ENCODE results near the gene LCMT1. TPM values are rescaled to one million over a fixed set of nuclear protein-coding genes. Genes with fewer than 3 reads are reported as not detected.

LCMT1 gene
- polyA plus RNA-seq, 2 of the 4 experiments (the other 2 are of a cell fraction), result 36.4 to 47.6 TPM

DNA sequence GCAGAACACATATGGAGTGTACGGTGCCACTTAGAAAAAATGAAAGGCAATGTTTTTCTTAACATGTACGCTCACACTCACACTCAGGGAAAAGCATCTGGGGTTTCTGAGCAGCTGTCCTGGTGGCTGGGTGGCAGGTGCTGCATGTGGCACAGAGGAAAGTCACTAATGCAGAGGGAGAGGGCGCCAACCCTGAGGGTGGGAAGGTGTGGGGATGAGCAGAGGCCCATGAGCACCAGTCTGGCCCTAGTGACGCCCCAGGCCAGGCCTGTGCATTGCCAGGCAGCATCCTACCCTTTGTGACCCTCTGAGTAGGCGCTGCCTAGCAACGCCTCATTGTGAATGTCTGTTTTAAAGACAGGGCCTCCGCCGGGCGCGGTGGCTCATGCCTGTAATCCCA is 19.1 kb upstream of the LCMT1 start:
- Histone ChIP-seq H3K27ac (no peak overlapping the region), H3K9me3 (no peaks in the 10 kb centered on the region), H3K4me3 (no peak overlapping the region), H3K4me1 (peaks cover 3% of the 10 kb centered on the region; the same call in 1 of the 3 replicates), H3K4me2 (no peak overlapping the region)
- FAIRE-seq (no peak), DNase-seq (ENCODE audit: low read depth in 1 of 2, low spot score in 1 of 2) (no peak), ATAC-seq (no peak)
- ChIA-PET POLR2A (no interaction called here), CTCF (no interaction called here)
- 85% methylated on average over 10 of the region's 10 CpGs for WGBS (ENCODE audit: missing lambda C conversion rate)
- no peak for TF ChIP-seq CBX2 (IDR thresholded peaks at IDR 0.05; ENCODE audit: borderline replicate concordance, low read depth)
- TF ChIP-seq CHD4 (IDR thresholded peaks at IDR 0.05; ENCODE audit: borderline replicate concordance), result no peak
- no peak for TF ChIP-seq FOSB (CRISPR knock-in tag; IDR thresholded peaks at IDR 0.05)
- no peak for TF ChIP-seq TP53 (CRISPR knock-in tag; IDR thresholded peaks at IDR 0.05)
- no peak for TF ChIP-seq NFE2L2 (conservative IDR thresholded peaks at IDR 0.05; ENCODE audit: low read length)

DNA sequence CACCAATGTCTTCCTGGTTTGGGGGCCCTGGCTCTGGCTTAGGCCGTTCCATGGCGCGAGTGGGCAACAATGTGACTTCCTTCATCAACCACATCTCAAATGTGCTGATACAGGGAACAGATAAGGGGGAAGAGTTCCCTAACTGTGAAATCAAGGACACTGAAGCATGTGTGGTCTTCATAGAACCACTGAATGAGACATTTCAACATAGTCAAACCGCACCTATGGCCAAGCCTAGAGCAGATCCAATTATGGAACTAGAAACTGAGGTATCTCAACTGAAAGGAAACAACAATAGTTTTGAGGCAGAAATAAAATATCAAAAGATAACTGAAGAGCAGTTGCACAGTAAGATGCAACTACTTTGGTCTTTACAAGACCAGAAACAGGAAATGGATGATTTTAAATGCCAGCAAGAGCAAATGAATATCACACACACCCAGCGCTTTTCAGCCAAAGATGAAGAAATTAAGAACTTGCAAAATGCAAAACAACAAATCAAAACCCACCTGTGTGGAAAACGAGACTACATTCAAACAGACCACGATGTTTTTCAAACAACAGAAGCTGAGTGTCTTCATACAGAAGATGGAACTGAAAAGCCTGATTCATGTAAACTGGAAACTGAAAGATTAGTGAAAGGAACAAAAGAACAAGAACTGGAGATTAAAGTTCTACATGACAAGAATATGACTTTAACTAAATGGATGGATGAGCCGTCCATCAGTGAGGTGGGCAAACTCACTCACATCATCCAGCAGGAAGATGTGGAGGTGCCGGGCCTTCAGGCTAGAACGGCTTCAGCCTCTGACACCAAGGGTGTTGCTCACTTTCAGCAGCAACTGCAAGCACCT is 18.1 kb upstream of the LCMT1 start:
- Histone ChIP-seq H3K4me2 (no peak overlapping the region), H3K9me3 (no peaks in the 10 kb centered on the region), H3K4me1 (peaks cover 5% of the 10 kb centered on the region; the same call in 1 of the 3 replicates), H3K27ac (no peak overlapping the region), H3K4me3 (no peak overlapping the region)
- DNase-seq (ENCODE audit: low read depth in 1 of 2, low spot score in 1 of 2) (no peak), ATAC-seq (no peak), FAIRE-seq (no peak)
- POLR2A ChIA-PET, result no interaction called here
- WGBS (ENCODE audit: missing lambda C conversion rate), result 78% methylated on average over 10 of the region's 10 CpGs
- CTCF ChIA-PET, result interaction anchor here (0.6 kb wide), 1 partner anchor 121 kb away, joined by 3 read pairs; no protein-coding TSS in a partner anchor
- TF ChIP-seq EHMT2 (IDR thresholded peaks at IDR 0.05; ENCODE audit: low read depth), result no peak
- TF ChIP-seq SREBF2 (IDR thresholded peaks at IDR 0.05), result no peak
- TF ChIP-seq HOXB13 (CRISPR knock-in tag; IDR thresholded peaks at IDR 0.05; ENCODE audit: low read depth), result no peak

DNA sequence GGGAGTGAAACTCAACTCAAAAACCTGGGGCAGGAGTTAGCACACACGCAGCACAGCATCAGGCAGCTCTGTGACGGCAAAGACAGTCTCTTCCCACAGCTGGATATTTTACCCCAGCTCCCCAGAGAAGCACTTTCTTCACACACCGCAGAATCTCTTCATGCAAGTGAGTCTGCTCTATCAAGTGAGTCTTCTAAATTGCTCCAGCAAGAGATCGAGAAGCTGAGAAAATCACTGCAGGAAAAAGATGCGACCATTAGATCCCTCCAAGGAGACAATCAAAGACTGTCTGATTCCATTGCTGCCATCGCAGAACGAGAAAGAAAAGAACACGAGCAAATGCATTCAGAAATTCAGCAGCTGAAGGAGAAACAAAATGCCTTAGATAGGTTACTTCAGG is 16.9 kb upstream of the LCMT1 start:
- ATAC-seq (no peak), FAIRE-seq (no peak), DNase-seq (ENCODE audit: low read depth in 1 of 2, low spot score in 1 of 2) (no peak)
- 52% methylated on average over 8 of the region's 8 CpGs for WGBS (ENCODE audit: missing lambda C conversion rate)
- H3K9me3 ChIP-seq, result no peaks in the 10 kb centered on the region
- H3K27ac ChIP-seq, result no peak overlapping the region
- ChIA-PET POLR2A (no interaction called here), CTCF (interaction anchor here (0.6 kb wide), 1 partner anchor 122 kb away, joined by 3 read pairs; no protein-coding TSS in a partner anchor)
- TF ChIP-seq PHF8 (IDR thresholded peaks at IDR 0.05; ENCODE audit: borderline replicate concordance, low read depth), result no peak
- no peak for TF ChIP-seq BHLHE40 (IDR thresholded peaks at IDR 0.05; ENCODE audit: low read depth, low read length)
- TF ChIP-seq SREBF2 (IDR thresholded peaks at IDR 0.05), result no peak
- no peak for TF ChIP-seq ZSCAN20 (CRISPR knock-in tag; IDR thresholded peaks at IDR 0.05)
- TF ChIP-seq, protein P1, sequence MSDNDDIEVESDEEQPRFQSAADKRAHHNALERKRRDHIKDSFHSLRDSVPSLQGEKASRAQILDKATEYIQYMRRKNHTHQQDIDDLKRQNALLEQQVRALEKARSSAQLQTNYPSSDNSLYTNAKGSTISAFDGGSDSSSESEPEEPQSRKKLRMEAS (IDR thresholded peaks at IDR 0.05), result no peak
- TF ChIP-seq, protein P2, sequence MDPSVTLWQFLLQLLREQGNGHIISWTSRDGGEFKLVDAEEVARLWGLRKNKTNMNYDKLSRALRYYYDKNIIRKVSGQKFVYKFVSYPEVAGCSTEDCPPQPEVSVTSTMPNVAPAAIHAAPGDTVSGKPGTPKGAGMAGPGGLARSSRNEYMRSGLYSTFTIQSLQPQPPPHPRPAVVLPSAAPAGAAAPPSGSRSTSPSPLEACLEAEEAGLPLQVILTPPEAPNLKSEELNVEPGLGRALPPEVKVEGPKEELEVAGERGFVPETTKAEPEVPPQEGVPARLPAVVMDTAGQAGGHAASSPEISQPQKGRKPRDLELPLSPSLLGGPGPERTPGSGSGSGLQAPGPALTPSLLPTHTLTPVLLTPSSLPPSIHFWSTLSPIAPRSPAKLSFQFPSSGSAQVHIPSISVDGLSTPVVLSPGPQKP (IDR thresholded peaks at IDR 0.05; ENCODE audit: low read depth, low read length), result no peak
- no peak overlapping the region for H3K4me2 ChIP-seq
- peaks cover 5% of the 10 kb centered on the region; the same call in 1 of the 3 replicates for H3K4me1 ChIP-seq
- no peak overlapping the region for H3K4me3 ChIP-seq

DNA sequence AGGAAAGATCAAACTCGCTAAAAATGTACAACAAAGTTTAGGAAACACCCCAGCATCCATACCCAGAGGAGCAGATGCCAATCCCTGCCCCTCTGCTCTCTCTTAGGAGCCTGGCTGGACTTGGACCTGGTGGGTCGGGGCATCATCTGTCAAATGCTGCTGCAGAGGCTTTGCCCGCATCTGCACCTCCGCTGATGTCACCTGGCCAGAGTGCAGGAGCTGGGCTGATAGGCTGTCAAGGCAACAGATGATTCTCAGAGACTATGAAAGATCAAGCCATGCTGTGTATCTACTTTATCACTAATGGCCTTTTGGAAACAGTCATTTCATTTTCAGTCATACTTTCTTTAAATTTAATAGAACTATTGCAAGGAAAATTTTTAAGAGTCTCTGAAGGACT is 15.9 kb upstream of the LCMT1 start:
- FAIRE-seq, result no peak
- POLR2A ChIA-PET, result no interaction called here

More for the DNA sequence above, 15.9 kb upstream of the LCMT1 start:
- H3K27ac ChIP-seq, result no peak overlapping the region
- no peak for DNase-seq (ENCODE audit: low read depth in 1 of 2, low spot score in 1 of 2)
- no peaks in the 10 kb centered on the region for H3K9me3 ChIP-seq
- ATAC-seq, result no peak
- H3K4me1 ChIP-seq, result peaks cover 5% of the 10 kb centered on the region; the same call in 1 of the 3 replicates
- CTCF ChIA-PET, result no interaction called here
- WGBS (ENCODE audit: missing lambda C conversion rate), result 39% methylated on average over 4 of the region's 4 CpGs
- no peak overlapping the region for H3K4me3 ChIP-seq
- TF ChIP-seq RARB (CRISPR knock-in tag; IDR thresholded peaks at IDR 0.05) (no peak), JUNB (IDR thresholded peaks at IDR 0.05) (no peak), CHD4 (IDR thresholded peaks at IDR 0.05; ENCODE audit: borderline replicate concordance) (no peak), KDM5A (IDR thresholded peaks at IDR 0.05) (no peak), RNF2 (IDR thresholded peaks at IDR 0.05; ENCODE audit: borderline replicate concordance, low read depth) (no peak), NR3C1 (IDR thresholded peaks at IDR 0.05) (no peak), FOSB (CRISPR knock-in tag; IDR thresholded peaks at IDR 0.05) (no peak), SREBF2 (IDR thresholded peaks at IDR 0.05) (no peak), ZFP36 (IDR thresholded peaks at IDR 0.05; ENCODE audit: borderline replicate concordance, partially characterized antibody) (no peak), EHMT2 (IDR thresholded peaks at IDR 0.05; ENCODE audit: low read depth) (no peak), NFE2L2 (conservative IDR thresholded peaks at IDR 0.05; ENCODE audit: low read length) (no peak), ESRRA (IDR thresholded peaks at IDR 0.05; ENCODE audit: borderline replicate concordance, low read length) (no peak), ZSCAN20 (CRISPR knock-in tag; IDR thresholded peaks at IDR 0.05) (no peak), POLR2AphosphoS2 (conservative IDR thresholded peaks at IDR 0.05; ENCODE audit: low read length) (no peak), RCOR1 (IDR thresholded peaks at IDR 0.05; ENCODE audit: low read depth, low read length) (no peak), HOXA7 (CRISPR knock-in tag; IDR thresholded peaks at IDR 0.05) (no peak), BHLHE40 (IDR thresholded peaks at IDR 0.05; ENCODE audit: low read depth, low read length) (no peak)
- TF ChIP-seq, protein P3, sequence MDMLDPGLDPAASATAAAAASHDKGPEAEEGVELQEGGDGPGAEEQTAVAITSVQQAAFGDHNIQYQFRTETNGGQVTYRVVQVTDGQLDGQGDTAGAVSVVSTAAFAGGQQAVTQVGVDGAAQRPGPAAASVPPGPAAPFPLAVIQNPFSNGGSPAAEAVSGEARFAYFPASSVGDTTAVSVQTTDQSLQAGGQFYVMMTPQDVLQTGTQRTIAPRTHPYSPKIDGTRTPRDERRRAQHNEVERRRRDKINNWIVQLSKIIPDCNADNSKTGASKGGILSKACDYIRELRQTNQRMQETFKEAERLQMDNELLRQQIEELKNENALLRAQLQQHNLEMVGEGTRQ (IDR thresholded peaks at IDR 0.05), result no peak
- no peak overlapping the region for H3K4me2 ChIP-seq
